ENCODE results near the gene TREML4.
"Not testable (repeated sequence)": the region's sequence is repeated elsewhere in the genome, so short reads cannot be mapped to it uniquely, and the experiment has no call there.

The TREML4 gene

DNA sequence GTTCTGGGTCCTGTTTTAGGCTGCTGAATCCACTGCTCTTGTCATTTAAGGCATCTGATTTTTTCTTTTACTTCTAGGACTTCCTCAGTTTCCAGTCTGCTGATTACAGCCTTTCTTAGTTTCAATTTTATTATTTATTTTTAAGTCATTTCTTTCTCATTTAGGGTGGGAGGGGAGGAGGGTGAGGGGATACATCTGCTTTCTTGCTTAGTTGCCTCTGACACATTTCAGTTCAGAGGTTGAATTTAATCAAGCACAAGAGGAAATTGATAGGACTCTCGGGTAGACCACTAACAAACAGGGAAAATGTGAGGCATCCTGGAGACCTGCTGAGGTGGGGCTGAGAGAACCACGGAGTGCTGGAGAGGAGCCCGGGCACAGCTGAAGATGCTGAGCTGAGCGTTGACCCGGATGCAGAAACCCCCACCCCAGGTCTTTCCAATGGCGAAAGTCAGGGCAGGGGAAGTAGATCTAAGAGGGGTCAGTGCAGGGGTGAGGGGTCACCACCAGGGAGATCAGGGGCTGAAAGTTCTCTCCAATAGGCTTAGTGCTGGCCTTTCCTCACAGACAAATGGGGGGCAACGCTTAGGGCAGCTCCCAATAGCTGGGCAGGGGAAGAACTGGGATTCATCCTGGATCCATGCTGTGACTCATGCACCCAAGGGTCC is 19.6 kb upstream of the TREML4 start:
- no peak for DNase-seq

- DNase-seq: no peak
These were observed 18.4 kb upstream of the TREML4 start for GRCh38 chr6:41209547-41210320.

GRCh38 chr6:41214559-41215238 is 13.4 kb upstream of the TREML4 start:
- DNase-seq: no peak

GRCh38 chr6:41215777-41216176 is 12.4 kb upstream of the TREML4 start:
- DNase-seq: no peak

DNA sequence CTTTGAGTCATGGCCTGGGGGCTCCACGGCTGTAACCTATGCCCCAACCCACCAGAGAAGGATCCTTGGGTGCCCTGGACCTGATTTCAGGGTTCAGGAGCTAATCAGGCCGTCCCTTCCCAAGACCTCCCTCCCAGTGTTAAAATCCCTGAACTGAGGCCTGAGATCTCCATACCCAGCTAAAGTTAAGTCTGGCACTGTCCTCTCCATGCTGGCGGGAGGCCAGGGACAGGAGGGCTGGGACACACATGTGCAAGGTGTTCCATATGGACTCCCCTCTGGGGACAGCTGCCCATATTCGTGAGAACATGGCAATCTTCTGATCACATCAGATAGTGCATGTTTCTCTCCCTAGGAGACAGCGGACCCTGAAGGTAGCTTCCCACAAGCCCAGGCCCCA is 11.5 kb upstream of the TREML4 start:
- DNase-seq: no peak

- DNase-seq: no peak
These were observed 6.1 kb upstream of the TREML4 start for GRCh38 chr6:41222045-41222444.

DNA sequence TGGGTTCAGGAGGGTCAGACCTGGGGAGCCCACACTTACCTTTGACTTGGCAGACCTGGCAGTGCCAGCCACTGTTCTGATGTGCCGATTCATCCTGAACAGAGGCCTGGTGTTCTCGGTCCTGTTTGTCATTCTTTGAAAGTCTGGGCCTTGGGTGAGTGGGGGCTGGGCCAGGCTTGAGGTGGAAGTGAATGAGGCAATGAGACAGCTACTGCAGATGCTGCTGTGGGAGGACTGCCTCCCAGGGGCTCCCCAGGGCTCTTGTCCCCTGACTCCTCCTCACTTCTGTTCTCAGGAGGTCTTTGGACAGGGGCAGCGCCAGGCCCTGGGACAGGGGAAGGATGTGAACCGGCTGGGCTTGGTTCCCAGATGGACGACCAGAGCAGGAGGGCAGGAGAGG is 5.6 kb upstream of the TREML4 start:
- no peak for DNase-seq

GRCh38 chr6:41224800-41225199 is 3.3 kb upstream of the TREML4 start:
- DNase-seq: no peak

DNA sequence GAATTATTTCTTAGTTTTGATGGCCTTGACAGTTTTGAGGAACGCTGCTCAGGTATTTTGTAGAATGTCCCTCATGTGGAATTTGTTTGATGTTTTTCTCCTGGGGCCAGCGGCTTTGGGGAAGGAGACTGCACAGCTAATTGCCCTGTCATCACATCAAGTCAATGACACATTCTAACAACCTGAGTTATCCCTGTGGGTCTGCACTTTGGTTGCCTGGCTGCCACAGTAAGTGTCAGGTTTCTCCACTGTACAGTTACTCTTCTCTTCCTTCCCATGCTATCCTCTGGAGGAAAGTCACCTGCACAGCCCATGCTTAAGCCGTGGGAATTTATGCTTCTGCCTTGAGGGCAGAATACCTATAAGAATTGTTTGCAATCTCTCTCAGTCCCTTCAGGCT is 1.4 kb upstream of the TREML4 start:
- peak in 1 of 2 experiments; percentile 3 for DNase-seq

- DNase-seq: peak in 1 of 2 experiments; percentile 11
These were observed 467 bp downstream of the TREML4 start for GRCh38 chr6:41228616-41229015.

DNA sequence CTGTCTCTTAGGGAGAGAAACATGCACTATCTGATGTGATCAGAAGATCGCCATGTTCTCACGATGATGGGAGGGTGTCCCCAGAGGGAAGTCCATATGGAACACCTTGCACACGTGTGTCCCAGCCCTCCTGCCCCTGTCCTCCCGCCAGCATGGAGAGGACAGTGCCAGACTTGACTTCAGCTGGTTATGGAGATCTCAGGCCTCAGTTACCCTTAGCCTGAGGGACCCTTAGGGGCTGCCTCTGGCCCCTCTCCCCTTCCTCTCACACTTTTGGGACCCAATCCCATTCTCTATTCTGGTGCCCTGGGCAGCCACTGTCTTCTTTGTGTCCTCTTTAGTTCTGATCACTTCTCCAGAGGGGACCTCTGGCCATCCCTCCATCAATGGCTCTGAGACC is 1.6 kb downstream of the TREML4 start:
- DNase-seq: no peak

- no peak for DNase-seq
These were observed 3.1 kb downstream of the TREML4 start for GRCh38 chr6:41231246-41231645.

- DNase-seq: no peak
These were observed 4.5 kb downstream of the TREML4 start for GRCh38 chr6:41232667-41233066.

DNA sequence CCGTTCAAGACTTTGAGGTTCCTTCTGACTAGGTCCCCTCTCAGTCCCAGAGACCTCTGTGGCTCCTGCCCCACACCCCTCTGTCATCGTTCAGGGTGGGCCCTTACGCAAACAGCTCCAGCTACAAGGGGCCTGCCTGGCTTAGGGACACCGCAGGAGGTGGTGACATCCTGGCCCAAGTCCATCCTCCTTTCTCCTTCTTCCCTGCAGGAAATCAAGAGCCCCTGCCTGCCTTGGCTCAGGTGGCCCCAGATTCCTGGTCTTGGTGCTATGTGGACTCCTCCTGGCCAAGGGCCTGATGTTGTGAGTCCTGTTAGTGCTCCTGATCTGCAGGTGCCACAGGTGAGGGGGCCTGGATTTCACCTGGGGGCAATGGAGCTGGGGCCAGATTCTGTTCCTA is 8.1 kb downstream of the TREML4 start:
- DNase-seq: no peak

DNA sequence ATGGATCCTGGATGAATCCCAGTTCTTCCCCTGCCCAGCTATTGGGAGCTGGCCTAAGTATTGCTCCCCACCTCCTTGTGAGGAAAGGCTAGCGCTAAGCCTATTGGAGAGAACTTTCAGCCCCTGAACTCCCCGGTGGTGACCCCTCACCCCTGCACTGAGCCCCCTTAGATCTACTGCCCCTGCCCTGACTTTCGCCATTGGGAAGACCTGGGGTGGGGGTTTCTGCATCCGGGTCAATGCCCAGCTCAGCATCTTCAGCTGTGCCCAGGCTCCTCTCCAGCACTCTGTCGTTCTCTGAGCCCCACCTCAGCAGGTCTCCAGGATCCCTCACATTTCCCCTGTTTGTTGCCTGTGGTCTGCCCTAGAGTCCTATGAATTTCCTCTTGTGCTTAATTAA is 9.0 kb downstream of the TREML4 start:
- no peak for DNase-seq

DNA sequence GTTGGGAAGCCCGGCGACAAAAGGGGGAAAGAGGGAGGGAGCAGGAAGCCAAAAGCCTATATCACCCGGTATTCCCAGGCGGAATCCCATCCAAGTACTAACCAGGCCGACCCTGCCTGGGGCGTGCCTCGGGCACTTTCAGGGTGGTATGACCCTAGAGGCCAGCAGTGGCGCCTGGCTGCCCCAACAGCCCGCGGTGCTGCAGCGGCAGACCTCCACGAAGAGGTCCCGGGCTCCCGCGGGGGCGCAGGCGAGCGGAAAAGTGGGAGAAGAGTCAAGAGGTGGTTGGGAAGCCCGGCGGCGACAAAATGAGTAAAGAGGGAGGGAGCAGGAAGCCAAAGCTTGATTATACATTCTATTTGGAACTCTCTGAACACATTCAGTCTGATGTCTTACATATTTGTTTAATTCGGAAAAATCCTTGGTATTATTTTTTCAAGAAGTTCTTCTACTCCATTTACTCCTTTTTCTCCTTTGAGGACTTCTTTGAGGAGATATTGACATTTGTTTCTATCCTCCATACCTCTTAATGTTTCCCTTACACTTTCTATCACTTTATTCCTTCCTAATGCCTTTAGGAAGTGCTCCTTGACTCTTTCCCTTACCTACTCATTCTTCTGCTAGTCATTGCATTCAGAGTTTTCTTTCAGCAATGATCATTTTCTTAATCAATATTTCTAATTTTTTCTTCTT is 11.5 kb downstream of the TREML4 start:
- no peak for DNase-seq

- not testable (repeated sequence) for DNase-seq
These were observed 18.4 kb downstream of the TREML4 start for GRCh38 chr6:41246529-41246928.

GRCh38 chr6:41247288-41247865 is 19.2 kb downstream of the TREML4 start:
- no peak for DNase-seq

DNA sequence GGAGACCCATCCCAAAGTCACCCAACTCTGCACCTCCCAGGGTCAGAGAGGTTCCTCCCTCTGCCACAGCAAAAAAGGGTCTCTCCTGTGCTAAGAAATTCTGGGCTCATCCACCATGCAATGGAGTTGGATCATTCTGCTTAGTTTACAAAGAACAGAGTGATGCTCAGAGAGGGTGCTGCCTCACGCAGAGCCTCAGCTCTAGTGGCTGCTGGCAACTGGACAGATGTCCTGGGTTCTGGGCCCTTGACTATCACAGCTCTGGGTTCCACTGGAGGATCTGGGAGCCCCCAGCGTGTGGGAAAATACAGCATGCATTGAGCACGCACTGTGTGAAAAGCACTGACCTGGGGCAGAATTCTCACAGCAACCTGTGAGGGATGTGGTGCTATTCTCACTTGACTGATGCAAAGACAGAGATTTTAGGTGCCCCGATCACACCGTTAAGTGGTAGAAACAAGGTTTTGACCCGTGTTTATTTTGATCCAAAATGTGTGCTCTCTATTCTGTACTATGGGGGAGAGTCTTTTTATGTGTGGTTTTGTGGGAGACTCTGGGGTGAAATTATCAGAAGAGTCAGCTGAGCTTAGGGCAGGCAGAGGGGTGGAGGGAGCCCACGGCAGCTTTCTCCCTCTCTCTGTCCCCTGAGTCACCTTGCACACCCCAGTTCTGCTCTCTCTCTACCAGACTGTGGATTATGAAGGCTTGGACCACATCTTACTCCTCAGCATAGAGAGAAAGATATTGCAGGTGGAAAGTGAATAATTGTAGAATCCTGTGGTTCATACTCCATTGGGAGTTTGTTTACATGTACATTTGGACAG is 19.9 kb downstream of the TREML4 start:
- DNase-seq: no peak

DNA sequence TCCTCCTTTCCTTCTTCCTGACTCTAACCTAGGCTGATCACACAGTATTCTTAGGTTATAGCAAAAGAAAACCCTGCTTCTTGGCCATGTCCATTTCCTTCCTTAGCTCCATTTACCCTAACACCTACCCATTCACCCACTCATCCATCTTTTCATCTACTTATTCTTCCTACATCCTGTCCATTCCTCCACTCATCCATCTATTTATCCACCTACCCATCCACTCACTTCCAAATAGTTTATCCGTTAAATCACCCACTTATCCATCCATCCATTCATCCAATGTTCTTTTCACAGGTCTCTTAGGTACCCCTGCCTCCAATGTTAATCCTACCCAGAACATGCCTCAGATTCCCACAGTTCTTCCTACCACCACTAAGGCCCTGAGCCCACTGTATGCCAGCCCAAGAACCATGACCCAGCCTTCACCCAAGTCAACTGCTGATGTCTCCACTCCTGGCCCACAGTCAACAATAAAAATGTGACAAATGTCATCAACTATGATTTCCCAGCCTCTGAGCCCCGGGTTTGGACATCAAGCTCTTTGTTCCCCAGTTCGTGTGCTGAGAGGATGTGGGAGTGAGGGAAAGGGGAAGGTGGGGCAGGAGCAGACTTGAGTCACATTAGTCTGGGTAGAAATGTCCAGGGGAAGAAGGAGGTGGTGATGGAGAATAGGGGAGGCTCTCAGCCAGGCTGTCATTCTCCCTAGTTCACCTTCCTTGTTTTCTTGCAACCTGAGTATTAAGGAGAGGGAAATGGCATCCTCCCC is 24.4 kb downstream of the TREML4 start:
- DNase-seq: no peak

DNA sequence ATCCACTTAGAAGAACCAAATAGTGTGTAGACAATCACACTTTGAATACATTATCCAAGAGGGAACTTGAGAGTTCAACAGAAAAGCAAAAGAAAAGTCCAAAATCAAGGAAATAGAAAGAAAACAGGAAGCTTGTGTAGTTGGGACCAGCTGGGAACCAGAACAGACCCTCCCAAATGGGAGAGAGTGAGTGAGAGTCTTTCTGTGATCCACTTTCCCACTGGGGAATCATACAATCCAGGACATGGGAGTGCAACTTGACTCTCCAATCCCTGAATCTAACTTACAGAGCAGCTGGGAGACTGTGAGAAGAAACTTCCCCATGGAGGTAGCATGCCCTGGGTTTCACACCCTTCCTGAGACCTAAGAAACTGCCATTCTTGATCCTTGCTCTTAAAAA is 27.0 kb downstream of the TREML4 start:
- DNase-seq: no peak
